Progenitor cell of endocrine pancreas (in vitro differentiated cells): ENCODE results near the gene CRABP2. TPM values are rescaled to one million over a fixed set of nuclear protein-coding genes. Genes with fewer than 3 reads are reported as not detected.

ENCODE experiments used
- DNase-seq: peaks from one replicate; pipeline ENCODE4 v3.0.0; 2021; ENCODE audit warnings: low spot score; ENCODE audit not compliant: unreplicated experiment
- H3K27ac Mint-ChIP-seq: 2 replicates; pipeline ENCODE4 v1.8.0; 2021; ENCODE audit warnings: mild to moderate bottlenecking, moderate library complexity, mixed read lengths
- H3K27me3 Mint-ChIP-seq: 2 replicates; pipeline ENCODE4 v1.8.0; 2021; ENCODE audit warnings: mixed read lengths
- H3K36me3 Mint-ChIP-seq: 2 replicates; pipeline ENCODE4 v1.8.0; 2022; ENCODE audit warnings: mixed read lengths; ENCODE audit not compliant: insufficient read depth
- H3K4me1 Mint-ChIP-seq: 2 replicates; pipeline ENCODE4 v1.8.0; 2021; ENCODE audit warnings: low read depth, mixed read lengths
- H3K4me3 Mint-ChIP-seq: 2 replicates; pipeline ENCODE4 v1.8.0; 2021; ENCODE audit warnings: low read depth, mild to moderate bottlenecking, moderate library complexity, mixed read lengths
- H3K9me3 Mint-ChIP-seq: 2 replicates; pipeline ENCODE4 v1.8.0; 2021; ENCODE audit warnings: low read depth, mixed read lengths
- total RNA-seq: library from RNA; stranded (reverse); gene quantifications from 2 replicates; pipeline ENCODE4 v1.2.1, GENCODE V29; 2021
- TF ChIP-seq, protein P1 (sequence below): fragments of 200-600 bp; sonication (generic); IDR thresholded peaks from one replicate; pipeline ENCODE4 v1.5.0; 2021; ENCODE audit warnings: antibody characterized with exemption, mild to moderate bottlenecking; ENCODE audit not compliant: unreplicated experiment

CRABP2 gene
- total RNA-seq, 1 donor from 2014 or later = 70.4 TPM

DNA sequence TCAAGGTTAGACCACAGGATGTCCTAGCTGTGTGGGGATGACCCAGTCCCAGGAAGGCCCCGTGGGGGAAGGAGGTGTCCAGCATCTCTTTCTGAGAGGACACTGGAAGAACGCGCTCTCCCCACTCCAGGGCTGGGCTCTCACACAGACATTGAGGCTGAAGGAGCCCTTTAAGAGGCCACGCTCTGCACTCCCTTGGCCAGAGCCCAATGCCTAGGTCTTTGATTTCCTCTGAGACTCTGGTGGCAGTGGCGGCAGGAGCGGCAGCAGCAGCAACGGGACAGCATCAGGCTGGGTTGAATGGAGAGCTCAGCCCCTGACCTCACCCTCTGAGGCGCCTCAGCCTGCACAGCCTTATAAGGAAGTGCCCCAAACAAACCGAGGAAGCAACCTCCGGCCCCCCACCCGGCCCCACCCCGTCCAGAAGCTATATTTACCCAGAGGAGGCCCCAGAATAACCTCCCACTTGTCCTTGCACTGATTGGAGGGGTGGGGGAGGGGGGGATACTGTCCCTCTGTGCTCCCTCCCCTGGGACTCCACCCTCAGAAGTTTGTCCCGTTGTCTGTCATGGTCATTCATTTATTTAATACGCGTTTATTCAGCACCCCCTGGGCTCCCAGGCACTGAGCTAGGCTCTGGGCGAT, 40.5 kb downstream of the CRABP2 start:
- peaks cover 37% of the 10 kb centered on the region for H3K4me1 Mint-ChIP-seq
- DNase-seq = no peak
- no peak overlapping the region for H3K4me3 Mint-ChIP-seq
- peaks cover 16% of the 10 kb centered on the region for H3K27me3 Mint-ChIP-seq
- no peaks in the 10 kb centered on the region for H3K36me3 Mint-ChIP-seq
- TF ChIP-seq, protein P1, sequence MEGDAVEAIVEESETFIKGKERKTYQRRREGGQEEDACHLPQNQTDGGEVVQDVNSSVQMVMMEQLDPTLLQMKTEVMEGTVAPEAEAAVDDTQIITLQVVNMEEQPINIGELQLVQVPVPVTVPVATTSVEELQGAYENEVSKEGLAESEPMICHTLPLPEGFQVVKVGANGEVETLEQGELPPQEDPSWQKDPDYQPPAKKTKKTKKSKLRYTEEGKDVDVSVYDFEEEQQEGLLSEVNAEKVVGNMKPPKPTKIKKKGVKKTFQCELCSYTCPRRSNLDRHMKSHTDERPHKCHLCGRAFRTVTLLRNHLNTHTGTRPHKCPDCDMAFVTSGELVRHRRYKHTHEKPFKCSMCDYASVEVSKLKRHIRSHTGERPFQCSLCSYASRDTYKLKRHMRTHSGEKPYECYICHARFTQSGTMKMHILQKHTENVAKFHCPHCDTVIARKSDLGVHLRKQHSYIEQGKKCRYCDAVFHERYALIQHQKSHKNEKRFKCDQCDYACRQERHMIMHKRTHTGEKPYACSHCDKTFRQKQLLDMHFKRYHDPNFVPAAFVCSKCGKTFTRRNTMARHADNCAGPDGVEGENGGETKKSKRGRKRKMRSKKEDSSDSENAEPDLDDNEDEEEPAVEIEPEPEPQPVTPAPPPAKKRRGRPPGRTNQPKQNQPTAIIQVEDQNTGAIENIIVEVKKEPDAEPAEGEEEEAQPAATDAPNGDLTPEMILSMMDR = no peak
- peak overlapping the region; percentile 84 for H3K27ac Mint-ChIP-seq
- no peaks in the 10 kb centered on the region for H3K9me3 Mint-ChIP-seq

DNA sequence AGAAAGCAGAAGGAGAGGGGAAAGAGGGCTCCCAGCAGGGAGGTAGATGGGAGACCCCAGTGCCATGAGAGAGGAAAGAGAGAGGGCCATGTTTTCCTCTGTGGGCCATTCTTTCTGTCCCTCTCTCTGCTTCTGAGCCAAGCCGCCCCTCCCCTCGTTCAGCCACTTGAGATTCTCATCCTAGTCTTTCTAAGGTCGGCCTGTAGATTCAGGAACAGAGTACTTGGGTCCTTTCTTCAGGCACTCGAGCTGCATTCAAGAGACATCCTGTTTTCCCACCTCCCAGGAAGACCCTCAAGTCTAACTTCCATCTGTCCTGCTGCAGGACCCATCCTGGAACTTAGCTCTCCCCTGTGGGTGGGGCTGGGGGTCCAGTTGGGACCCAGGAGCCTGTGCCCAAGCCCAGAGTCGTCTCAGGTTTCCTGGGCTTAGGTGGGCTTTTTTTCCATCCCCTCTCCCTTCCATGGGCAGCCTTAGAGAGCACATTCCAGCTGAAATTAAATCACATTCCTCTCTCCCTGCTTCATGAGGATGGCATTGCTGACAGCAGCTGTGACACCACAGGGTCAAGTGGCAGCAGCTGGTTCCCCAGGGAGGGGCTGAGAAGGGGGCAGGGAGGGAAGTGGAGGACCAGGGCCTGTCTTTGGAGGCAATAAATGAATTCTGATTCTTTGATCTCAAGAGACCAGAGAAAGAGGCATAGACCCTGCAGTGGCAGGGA, 41.2 kb downstream of the CRABP2 start:
- Mint-ChIP-seq H3K4me3 (no peak overlapping the region), H3K9me3 (no peaks in the 10 kb centered on the region)
- no peak for DNase-seq

DNA sequence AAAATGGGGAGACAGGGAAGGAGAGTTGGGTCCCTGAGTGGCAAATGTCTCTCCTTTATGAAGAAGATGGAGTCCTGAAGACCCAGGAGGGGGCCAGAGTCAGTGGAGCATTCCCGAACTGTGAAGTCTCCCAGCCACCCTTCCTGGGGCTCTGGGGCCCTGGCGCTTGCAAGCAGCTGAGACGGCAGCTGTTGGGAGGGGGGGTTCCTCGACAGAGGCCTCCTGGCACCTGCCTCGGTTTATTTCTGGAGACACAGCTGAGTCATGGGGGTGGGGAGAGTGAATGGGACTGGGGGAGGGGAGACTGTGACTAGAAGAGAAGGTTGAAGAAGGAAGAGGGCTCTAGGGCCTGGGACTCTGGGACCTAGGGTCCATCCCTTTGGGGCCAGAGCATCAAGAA, 42.2 kb downstream of the CRABP2 start:
- Mint-ChIP-seq H3K27me3 (peaks cover 25% of the 10 kb centered on the region), H3K36me3 (no peaks in the 10 kb centered on the region), H3K9me3 (no peaks in the 10 kb centered on the region), H3K4me3 (no peak overlapping the region), H3K4me1 (peaks cover 37% of the 10 kb centered on the region), H3K27ac (no peak overlapping the region)
- DNase-seq = no peak
- TF ChIP-seq, protein P1 = no peak

More for the DNA sequence above, 41.2 kb downstream of the CRABP2 start:
- Mint-ChIP-seq H3K36me3 (no peaks in the 10 kb centered on the region), H3K27ac (peak overlapping the region; percentile 69), H3K27me3 (peaks cover 17% of the 10 kb centered on the region), H3K4me1 (peaks cover 37% of the 10 kb centered on the region)
- TF ChIP-seq, protein P1 = no peak

DNA sequence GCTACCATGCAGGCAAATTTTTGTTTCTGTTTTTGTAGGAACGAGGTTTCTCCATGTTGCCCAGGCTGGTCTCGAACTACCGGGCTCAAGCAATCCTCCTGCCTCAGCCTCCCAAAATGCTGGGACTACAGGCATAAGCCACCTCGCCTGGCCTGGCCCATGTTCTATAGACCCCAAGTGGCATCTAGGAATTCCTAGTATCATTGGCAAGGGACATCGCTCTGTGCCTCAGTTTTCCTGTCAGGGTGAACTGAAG, 42.7 kb downstream of the CRABP2 start:
- Mint-ChIP-seq H3K4me1 (peaks cover 34% of the 10 kb centered on the region), H3K27me3 (peaks cover 30% of the 10 kb centered on the region), H3K36me3 (no peaks in the 10 kb centered on the region), H3K9me3 (no peaks in the 10 kb centered on the region), H3K4me3 (no peak overlapping the region), H3K27ac (no peak overlapping the region)
- TF ChIP-seq, protein P1 = no peak
- DNase-seq = no peak

DNA sequence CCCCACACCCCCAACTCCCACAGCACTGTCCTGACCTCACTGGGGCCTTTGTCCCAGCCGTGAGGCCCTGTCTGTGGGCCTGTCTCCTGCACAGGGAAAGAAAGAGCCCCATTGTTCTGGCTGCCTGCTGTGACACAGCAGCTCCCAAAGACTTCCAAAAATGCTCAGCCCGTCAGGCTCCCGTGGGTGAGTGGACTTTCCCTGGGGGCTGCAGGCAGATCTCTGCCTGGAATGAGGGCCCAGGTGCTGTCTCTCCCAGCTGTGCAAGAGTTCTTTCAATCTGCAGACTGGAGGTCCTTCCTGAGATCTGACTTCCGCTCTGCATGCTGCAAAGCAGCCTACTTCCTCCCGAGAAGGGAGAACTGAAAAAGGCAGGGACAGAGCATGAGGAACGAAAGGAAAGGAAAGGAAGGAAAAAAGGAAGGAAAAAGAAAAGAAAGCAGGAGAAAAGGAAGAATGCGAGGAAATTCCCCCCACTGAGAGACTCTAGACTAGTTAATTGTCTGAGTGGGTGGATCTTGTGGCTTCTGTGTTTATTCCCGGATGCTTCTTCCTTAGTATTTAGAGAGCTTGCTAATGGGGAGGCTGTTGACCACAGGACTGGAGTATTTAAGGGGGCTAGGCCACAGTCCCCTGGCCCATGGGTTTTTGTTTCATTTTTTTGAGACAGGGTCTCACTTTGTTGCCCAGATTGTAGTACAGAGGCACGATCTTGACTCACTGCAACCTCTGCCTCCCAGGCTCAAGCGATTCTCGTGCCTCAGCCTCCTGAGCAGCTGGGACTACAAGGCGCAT, 43.2 kb downstream of the CRABP2 start:
- Mint-ChIP-seq H3K9me3 (no peaks in the 10 kb centered on the region), H3K27ac (peak overlapping the region; percentile 92), H3K36me3 (no peaks in the 10 kb centered on the region), H3K4me3 (no peak overlapping the region), H3K27me3 (peaks cover 35% of the 10 kb centered on the region), H3K4me1 (peaks cover 36% of the 10 kb centered on the region)
- DNase-seq = no peak
- TF ChIP-seq, protein P1 = no peak
